C4-2B (cell line): ENCODE measurements around the gene FBXL15.
A peak's percentile ranks its signal among the peaks of the same experiment; 100 is the strongest.
"Not testable (repeated sequence)": the region's sequence is repeated elsewhere in the genome, so short reads cannot be mapped to it uniquely, and the experiment has no call there.

Experiments used
- H3K27ac ChIP-seq: fragments of 450-650 bp; 2 replicates; pipeline ENCODE4 v1.5.1; 2017
- CTCF ChIP-seq: fragments of 450-650 bp; conservative IDR thresholded peaks from 2 replicates; pipeline ENCODE4 v1.5.1; 2017; ENCODE audit warnings: mild to moderate bottlenecking
- ZFX ChIP-seq: fragments of 450-650 bp; IDR thresholded peaks from 2 replicates; pipeline ENCODE4 v1.6.1; 2017

FBXL15 gene

GRCh38 chr10:102449321-102450123 lies 28.9 kb downstream of the FBXL15 start:
- peak overlapping the region; percentile 99 for H3K27ac ChIP-seq

DNA sequence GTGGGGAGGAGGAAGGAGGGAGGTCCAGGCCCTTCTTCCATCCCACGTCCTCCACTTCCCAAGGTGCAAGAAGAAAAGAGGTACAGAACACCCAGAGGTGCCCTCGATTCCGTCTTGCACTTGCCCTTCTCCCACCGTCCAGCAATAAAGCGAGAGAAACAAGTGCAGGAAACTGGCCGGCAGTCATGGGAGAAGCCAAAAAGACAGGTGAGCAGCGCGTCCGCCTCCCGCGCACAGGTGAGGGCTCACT lies 29.4 kb downstream of the FBXL15 start:
- H3K27ac ChIP-seq = peak overlapping the region; percentile 99
- TF ChIP-seq ZFX (no peak), CTCF (no peak)

More at GRCh38 chr10:102449321-102450123, 28.9 kb downstream of the FBXL15 start:
- TF ChIP-seq CTCF (no peak), ZFX (no peak)

- H3K27ac ChIP-seq = peak overlapping the region; percentile 99
Observed at GRCh38 chr10:102450374-102451104, 29.9 kb downstream of the FBXL15 start.

DNA sequence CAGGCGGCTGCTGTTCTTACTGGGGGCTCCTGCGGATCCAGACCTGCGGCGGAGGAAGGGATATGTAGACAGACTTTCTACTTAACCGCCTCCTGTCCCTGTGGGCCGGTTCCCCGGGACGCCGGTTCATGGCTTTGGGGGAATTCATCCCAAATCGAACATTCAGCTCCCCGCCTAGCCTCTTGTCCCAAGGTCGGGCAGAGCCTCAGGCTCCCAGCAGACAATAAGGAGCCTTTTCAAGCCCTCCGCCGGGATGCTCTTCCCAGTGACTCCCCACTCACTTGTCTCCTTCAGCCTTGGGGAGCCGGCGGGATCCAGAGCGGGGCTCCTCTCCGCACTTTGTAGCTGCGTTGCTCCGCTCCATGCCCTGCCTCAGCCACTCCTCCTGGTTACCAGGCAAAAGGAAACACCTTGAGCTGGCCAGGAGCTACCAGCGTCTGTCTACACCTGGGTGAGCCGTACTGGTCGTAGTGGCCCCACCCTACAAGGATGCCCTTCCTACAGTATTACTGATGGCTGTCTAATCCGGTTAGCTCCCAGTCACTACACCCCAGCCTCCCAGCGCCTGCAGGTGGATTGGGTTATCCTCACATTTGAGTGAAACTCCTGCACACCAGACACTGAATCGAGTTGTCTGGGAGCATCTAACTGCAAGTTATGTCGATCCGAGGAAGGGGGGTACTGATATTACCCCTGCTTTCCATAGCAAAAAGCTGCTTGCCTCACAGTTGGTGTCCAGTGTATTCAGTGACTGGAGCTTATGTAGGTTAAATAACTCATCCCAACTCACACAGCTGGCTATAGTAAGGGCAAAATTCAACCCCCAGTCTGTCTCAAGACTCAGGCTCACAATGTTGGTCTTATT lies 30.7 kb downstream of the FBXL15 start, which contains the start of gene C10orf95:
TSS of gene C10orf95 (minus strand) at position 439 of the 865 bp plus-strand sequence. CDS start 450 bp downstream, outside the sequence.
- peak within 1 kb of the TSS; percentile 99 for H3K27ac ChIP-seq
- TF ChIP-seq CTCF (no peak), ZFX (no peak)

More at GRCh38 chr10:102450374-102451104, 29.9 kb downstream of the FBXL15 start:
- peak; percentile 97 for TF ChIP-seq ZFX
- TF ChIP-seq CTCF = no peak

DNA sequence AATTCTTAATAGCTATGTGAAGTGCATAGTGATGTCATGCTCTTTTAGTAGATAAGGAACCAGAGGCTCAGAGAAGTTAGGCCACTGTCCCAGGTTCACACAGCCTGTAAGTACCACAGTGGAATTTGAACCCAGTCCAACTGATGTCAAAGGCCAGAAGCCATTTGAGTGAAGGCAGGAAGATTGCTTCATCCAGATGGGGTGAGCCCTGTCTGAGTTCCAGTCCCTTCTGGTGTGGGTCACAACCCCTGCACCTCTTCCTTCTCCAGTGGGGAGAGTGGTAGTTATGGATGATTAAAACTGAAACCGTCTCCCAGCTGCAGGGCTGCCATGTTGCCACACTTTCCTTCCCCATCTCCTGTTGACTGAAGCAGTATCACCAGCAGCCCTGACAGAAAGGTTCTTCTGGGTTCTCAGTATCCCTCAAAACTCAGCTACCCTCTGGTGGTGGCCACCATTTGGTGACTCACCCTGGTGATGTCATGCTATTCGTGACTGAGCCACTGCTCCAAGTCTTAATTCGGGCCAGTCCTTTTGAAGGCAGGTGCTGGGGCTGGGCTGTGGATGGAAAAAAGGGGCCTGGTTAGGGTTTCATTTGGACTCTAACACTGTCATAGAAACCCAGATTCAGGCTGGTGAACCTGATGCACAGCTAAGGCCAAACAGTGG lies 32.2 kb downstream of the FBXL15 start:
- TF ChIP-seq ZFX = no peak
- TF ChIP-seq CTCF = no peak
- no peak overlapping the region for H3K27ac ChIP-seq

DNA sequence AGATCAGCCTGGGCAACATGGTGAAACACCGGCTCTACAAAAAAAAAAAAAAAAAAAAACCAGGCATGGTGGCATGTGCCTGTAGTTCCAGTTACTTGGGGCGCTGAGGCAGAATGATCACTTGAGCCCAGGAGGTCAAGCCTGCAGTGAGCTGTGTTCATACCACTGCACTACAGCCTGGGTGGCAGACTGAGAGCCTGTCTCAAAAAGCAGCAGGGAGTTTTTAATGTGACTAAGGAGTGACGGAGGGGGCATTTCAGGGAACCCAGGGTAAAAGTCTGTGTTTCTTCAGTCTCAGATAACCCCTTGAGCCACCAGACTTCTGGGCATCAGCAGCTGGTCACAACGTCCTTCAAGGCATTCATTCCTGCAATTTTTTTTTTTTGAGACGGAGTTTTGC lies 32.9 kb downstream of the FBXL15 start:
- TF ChIP-seq ZFX (no peak), CTCF (no peak)
- H3K27ac ChIP-seq = no peak overlapping the region

DNA sequence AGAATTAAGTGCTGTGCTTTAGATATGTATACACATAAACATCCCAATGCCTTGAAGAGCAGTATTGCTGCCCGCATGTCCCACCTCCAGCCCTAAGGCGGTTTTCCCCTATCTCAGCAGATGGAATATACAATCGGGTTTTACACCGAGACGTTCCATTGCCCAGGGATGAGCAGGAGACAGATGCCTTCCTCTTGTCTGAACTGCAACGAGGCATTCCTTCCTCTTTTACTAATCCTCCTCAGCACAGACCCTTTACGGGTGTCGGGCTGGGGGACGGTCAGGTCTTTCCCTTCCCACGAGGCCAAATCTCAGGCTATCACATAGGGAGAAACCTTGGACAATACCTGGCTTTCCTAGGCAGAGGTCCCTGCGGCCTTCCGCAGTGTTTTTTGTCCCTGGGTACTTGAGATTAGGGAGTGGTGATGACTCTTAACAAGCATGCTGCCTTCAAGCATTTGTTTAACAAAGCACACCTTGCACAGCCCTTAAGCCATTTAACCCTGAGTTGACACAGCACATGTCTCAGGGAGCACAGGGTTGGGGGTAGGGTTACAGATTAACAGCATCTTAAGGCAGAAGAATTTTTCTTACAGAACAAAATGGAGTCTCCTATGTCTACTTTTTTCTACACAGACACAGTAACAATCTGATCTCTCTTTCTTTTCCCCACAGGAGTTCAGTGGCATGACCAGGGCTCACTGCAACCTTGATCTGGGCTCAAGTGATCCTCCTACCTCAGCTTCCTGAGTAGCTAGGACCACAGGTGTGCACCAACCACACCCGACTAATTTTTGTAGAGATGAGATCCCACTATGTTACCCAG lies 34.2 kb downstream of the FBXL15 start:
- H3K27ac ChIP-seq = not testable (repeated sequence)
